Lung (tissue), 12 donors: ENCODE results near the gene ARHGAP27. TPM values are rescaled to one million over a fixed set of nuclear protein-coding genes. Genes with fewer than 3 reads are reported as not detected.

Experiments used
- ATAC-seq: fragments of 200-7000 bp; cut with Tn5 transposase; one replicate; pipeline ENCODE4 v1.9.1; 2020; ENCODE audit warnings: moderate number of reproducible peaks; ENCODE audit not compliant: insufficient read depth, low FRiP score
- DNase-seq, 3 donors: peaks; one replicate each; pipeline ENCODE4 v3.0.0-alpha.2; 2013 to 2017
- H3K27ac ChIP-seq, 2 donors: one replicate each; pipeline ENCODE4 v1.5.1; 2013; ENCODE audit warnings: mild to moderate bottlenecking in 2 of 2, moderate library complexity in 2 of 2, control low read depth in 1 of 2, inconsistent platforms in 1 of 2, low read depth in 1 of 2, low read length in 1 of 2
- H3K27me3 ChIP-seq, 3 donors: one replicate each; pipeline ENCODE4 v1.5.1; 2013; ENCODE audit warnings: low read length in 2 of 3; ENCODE audit not compliant: control insufficient read depth in 3 of 3, insufficient read depth in 3 of 3
- H3K36me3 ChIP-seq, 4 donors: one replicate each; pipeline ENCODE4 v1.5.1; 2013; ENCODE audit warnings: low read length in 4 of 4, mild to moderate bottlenecking in 1 of 4, moderate library complexity in 1 of 4; ENCODE audit not compliant: control insufficient read depth in 4 of 4, insufficient read depth in 4 of 4
- H3K4me1 ChIP-seq, 5 donors: one replicate each; pipeline ENCODE4 v1.5.1; 2013; ENCODE audit warnings: low read length in 5 of 5, mild to moderate bottlenecking in 2 of 5, moderate library complexity in 1 of 5; ENCODE audit not compliant: control insufficient read depth in 5 of 5, insufficient read depth in 5 of 5
- H3K4me3 ChIP-seq: one replicate; pipeline ENCODE4 v1.5.1; 2013; ENCODE audit warnings: mild to moderate bottlenecking, control low read depth, moderate library complexity
- H3K9ac ChIP-seq, 2 donors: one replicate each; pipeline ENCODE4 v1.5.1; 2013; ENCODE audit warnings: low read length in 2 of 2, control low read depth in 1 of 2; ENCODE audit not compliant: insufficient read depth in 1 of 2
- H3K9me3 ChIP-seq, 4 donors: one replicate each; pipeline ENCODE4 v1.5.1; 2013; ENCODE audit warnings: low read length in 3 of 4, mild to moderate bottlenecking in 1 of 4, moderate library complexity in 1 of 4; ENCODE audit not compliant: control insufficient read depth in 4 of 4, insufficient read depth in 3 of 4
- CTCF ChIP-seq: IDR thresholded peaks from 2 replicates; pipeline ENCODE4 v1.5.1; 2012; ENCODE audit warnings: mild to moderate bottlenecking; ENCODE audit errors: control extremely low read depth, extremely low read depth
- WGBS, 2 donors: extraction: QIAGEN DNeasy Blood & Tissue Kit; methylation state at CpG; one replicate each; pipeline ENCODE4 v1.1.7; 2013; 5-methylcytosine and 5-hydroxymethylcytosine counted together
- polyA plus RNA-seq, 2 donors: library from polyadenylated mRNA; stranded (reverse); fragments of 200-250 nt; gene quantifications; one replicate each; pipeline ENCODE4 v1.2.1, GENCODE V29; 2013
- total RNA-seq, 2 donors: library from RNA; depleted of rRNA in 1 of 2; stranded (reverse); fragments of >200 nt in 1 of 2; gene quantifications; one replicate each; pipeline ENCODE4 v1.2.1, GENCODE V29; 2014 to 2021
- donor health status: control.
- donor health status: control.
- donor health status: Bipolar disorder and iron deficiency.
- donor health status: healthy.
- donor health status: DM: yes; HTN: yes; CAD: no.

The ARHGAP27 gene
- total and polyA plus RNA-seq, 4 donors, result 42.4 to 85.8 (median 61.8) TPM

DNA sequence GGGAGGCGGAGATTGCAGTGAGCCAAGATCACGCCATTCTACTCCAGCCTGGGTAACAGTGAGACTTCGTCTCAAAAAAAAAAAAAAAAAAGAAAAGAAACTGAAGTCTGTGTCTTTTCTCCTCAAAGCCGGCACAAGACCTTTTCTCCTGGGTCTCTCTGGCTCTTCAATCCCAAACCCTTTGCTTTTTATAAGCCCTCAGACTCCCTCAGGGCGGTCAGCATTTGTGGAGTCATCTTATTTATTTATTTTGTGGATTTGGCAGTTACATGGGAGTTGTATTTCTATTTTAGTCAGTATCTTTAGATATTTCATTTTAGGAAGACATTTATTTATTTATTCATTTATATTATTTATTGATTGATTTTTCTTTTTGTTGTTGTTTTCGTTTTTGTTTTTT lies 58.2 kb downstream of the ARHGAP27 start:
- H3K27me3 ChIP-seq, result no peaks in the 10 kb centered on the region
- H3K27ac ChIP-seq, result no peak overlapping the region
- TF ChIP-seq CTCF, result no peak
- no peak overlapping the region for H3K9ac ChIP-seq
- DNase-seq, result no peak
- 87 to 91% methylated on average over 6 of the region's 6 CpGs for WGBS, 2 donors
- H3K36me3 ChIP-seq, result no peaks in the 10 kb centered on the region
- no peak for ATAC-seq
- no peak overlapping the region for H3K4me3 ChIP-seq
- H3K4me1 ChIP-seq, result peaks cover 0 to 8% (median 5%) of the 10 kb centered on the region in 5 donors
- H3K9me3 ChIP-seq, result no peaks in the 10 kb centered on the region

DNA sequence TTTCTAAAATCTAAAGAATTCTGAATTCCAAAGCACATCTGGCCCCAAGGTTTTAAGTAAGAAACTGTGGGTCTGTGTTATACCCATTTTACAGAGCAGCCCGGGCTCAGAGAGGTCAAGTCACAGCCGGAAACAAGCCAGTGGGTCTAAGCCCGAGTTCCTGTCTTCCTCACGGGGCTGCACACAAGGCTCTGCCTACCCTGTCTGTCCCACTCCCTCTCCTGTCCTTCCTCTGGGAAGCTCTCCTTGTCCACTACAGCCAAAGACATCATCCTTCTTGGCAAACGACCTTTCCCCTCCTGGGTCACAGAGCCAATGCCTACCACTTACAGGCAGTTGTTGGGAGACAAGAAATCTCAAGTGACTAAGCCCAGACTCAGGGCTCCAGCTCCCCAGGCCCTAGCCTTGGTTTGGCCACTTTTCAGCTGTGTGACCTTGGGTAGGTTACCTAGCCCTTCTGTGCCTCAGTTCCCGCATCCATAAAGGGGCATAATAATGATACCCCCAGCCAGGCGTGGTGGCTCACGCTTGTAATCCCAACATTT lies 60.3 kb downstream of the ARHGAP27 start:
- TF ChIP-seq CTCF, result no peak
- no peaks in the 10 kb centered on the region for H3K9me3 ChIP-seq
- DNase-seq (no peak), ATAC-seq (no peak)
- peaks cover 0 to 8% (median 5%) of the 10 kb centered on the region in 5 donors for H3K4me1 ChIP-seq
- no peaks in the 10 kb centered on the region for H3K36me3 ChIP-seq
- 83 to 97% methylated on average over 8 of the region's 8 CpGs for WGBS, 2 donors
- H3K9ac ChIP-seq, result peak overlapping the region in 1 of 2 donors; percentile 43
- H3K4me3 ChIP-seq, result no peak overlapping the region
- no peaks in the 10 kb centered on the region for H3K27me3 ChIP-seq
- peak overlapping the region; percentile 67 to 85 for H3K27ac ChIP-seq

DNA sequence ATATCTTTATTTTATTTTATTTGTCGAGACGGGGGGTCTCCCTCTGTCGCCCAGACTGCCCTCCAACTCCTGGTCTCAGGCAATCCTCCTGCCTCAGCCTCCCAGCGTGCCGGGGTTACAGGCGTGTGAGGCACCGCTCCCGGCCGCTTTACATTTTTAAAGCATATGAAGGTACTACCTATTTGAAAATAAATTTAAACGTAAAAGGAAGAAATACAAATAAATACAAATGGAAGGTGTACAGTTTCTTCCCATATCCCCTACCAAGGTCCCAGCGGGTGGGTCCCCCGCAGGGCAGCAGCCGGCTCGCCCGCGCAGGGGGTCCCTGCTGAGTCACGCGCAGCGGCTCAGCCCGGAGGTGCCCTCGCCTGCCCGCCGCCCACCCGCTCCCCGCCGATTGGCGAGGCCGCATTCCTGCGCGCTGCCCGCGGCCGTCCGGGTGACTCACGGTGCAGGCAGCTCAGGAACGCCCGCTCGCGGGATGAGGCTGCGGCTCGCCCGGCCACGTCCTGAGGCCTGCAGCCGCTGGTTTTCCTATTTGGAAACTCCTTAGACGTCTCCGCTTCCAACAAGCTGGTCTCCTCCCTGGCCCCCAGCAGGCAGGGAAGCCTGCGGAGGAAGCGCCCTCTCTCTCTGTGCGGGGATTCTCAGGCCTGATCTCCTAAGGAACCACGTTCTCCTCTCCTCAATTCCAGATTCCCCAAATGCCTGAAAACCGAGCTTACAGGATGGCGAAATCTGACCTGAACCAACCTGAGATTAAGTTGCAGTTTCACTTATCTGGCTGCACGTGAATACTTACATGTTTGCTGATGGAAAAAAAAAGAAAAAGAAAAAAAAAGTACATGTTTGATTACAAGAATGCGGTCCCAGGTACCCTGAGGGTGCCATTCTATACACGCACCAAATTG lies 61.0 kb downstream of the ARHGAP27 start:
- 17 to 20% methylated on average over 51 to 55 of the region's 55 CpGs for WGBS, 2 donors
- H3K27ac ChIP-seq, result peak overlapping the region; percentile 85 to 93
- no peaks in the 10 kb centered on the region for H3K36me3 ChIP-seq
- DNase-seq (peak; percentile 75 to 85 (median 82)), ATAC-seq (peak; percentile 97)
- no peaks in the 10 kb centered on the region for H3K27me3 ChIP-seq
- no peaks in the 10 kb centered on the region for H3K9me3 ChIP-seq
- TF ChIP-seq CTCF, result no peak
- H3K9ac ChIP-seq, result peak overlapping the region; percentile 34 to 43
- H3K4me3 ChIP-seq, result no peak overlapping the region
- peaks cover 0 to 8% (median 5%) of the 10 kb centered on the region in 5 donors for H3K4me1 ChIP-seq
